GM19351 (cell line): ENCODE results near the gene USF2.

Experiments used
- ATAC-seq: cut with Tn5 transposase; IDR thresholded peaks from one replicate; pipeline ENCODE4 v1.9.1; 2021; ENCODE audit warnings: mild to moderate bottlenecking, moderate library complexity; ENCODE audit not compliant: unreplicated experiment

USF2 gene

GRCh38 chr19:35241417-35241816 lies 27.3 kb upstream of the USF2 start:
- no peak for ATAC-seq

GRCh38 chr19:35246466-35247092 lies 22.2 kb upstream of the USF2 start:
- ATAC-seq = no peak

DNA sequence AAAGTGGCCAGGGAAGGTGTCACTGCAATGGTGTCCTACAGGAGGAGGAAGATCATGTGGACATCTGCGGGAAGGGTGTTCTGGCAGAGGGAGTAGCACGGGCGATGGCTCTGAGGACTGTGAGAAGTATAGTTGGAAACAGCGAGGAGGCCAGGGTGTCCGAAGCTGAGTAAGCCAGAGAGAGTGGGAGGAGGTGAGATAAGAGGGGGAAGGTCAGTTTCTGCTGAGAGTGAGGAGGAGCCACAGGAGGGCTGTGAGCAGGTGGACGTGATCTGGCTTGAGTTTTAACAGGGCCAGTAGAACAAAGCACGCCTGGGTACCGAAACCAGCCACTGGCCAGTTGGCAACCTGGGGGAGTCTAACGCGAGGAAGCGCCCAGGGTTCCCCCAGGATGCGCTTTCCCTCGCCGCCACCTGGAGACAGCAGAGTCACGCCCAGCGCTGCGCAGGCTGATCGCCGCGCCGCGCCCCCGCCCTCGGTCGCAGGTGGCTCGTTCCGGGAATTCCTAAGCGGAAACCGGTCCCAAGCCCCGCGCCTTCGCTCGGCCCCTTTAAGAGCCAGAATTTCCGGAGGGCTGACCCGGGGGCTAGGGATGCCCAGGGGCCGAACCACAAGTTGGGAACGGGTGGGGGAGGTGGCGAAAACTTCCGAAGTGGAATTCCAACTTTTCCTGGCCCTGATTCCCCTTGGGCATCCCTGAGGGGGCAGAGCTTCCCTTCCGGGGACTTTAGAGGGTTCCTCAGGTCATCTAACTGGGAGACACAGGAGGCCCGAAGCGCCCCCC lies 21.0 kb upstream of the USF2 start:
- ATAC-seq = peak; percentile 42

- peak; percentile 82 for ATAC-seq
These were observed 20.2 kb upstream of the USF2 start, which contains the start of gene LSR for GRCh38 chr19:35248310-35249145. Gene LSR, plus strand, starts transcription at chr19:35249002. Its CDS starts 21 bp downstream, at chr19:35249023.

DNA sequence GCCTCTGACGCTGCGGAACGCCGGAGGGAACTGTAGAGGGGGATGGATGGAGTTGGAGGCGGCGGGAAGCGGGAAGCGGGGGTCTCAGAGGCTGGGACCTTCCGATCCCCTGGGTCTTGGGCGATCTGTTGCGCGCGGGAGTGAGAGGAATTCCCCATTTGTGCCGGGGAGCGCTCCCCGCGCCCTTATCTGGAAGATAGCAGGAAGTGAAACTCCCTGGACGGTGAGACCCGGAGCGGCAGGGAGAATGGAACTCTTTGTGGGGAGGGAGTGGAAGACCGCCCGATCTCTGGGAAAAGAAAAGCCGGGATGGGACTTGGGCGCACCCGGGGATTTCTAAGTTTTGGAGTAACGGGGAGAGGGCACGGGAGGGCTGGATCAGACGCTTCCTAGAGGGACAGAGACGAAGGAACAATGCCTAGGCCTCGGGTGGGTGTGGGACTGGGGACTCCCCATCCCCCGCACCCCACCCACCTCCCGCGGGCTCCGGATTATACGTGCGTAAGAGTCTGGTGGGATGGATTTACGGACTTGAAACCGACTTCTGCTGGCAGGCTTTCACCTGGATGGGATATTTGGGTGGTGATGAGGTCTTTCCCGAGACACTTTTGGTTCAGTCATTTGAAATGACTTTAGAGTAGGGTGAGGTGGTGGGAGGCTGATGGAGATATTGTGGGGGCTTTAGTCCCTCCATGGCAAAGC lies 19.5 kb upstream of the USF2 start:
- ATAC-seq = no peak

DNA sequence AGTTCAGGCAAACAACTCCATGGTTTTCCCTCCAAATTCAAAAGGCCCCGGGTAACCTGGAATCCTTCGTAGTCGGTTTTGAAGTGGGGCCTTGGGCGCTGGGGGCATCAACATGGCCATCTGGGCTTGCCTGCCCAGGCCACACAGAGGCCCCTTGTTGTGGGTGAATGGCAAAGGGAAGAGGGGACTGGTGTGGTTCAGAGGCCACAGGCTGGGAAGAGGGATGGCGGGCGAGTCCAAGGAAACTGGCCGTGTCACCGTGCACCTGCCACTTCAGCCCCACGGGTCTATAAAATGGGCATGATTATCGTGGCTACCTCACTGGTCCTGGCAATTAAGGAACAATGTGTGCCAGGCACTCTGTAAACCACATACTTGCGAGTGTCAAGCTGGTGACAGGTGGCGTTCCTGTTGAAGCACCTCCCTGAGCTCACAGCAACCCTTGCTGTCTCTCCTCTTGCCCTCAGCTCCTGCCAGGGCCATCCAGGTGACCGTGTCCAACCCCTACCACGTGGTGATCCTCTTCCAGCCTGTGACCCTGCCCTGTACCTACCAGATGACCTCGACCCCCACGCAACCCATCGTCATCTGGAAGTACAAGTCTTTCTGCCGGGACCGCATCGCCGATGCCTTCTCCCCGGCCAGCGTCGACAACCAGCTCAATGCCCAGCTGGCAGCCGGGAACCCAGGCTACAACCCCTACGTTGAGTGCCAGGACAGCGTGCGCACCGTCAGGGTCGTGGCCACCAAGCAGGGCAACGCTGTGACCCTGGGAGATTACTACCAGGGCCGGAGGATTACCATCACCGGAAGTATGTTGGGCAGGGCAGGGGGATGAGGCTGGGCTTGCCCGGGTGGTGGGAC lies 18.7 kb upstream of the USF2 start:
- ATAC-seq = no peak

DNA sequence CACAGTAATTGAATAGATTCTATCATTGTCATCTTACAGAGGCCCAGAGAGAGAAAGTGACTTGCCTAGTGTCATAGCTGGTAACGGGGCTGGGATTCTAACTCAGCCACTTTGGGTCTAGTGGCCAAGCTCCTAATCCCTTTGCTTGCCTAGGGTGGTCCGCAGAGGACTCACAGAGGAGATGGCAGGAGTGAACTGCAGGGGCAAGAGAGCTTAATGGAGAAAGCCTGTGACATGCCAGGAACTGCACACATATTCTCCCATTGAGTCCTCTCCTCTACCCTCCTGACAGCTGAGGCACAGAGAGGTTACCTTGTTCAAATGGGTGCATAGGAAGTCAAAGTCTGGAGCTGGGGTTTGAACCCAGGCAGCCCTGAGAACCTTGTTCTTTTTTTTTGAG lies 17.3 kb upstream of the USF2 start:
- ATAC-seq = no peak

GRCh38 chr19:35253316-35254286 lies 15.2 kb upstream of the USF2 start:
- ATAC-seq = no peak

- no peak for ATAC-seq
These were observed 14.1 kb upstream of the USF2 start for GRCh38 chr19:35254341-35255297.

DNA sequence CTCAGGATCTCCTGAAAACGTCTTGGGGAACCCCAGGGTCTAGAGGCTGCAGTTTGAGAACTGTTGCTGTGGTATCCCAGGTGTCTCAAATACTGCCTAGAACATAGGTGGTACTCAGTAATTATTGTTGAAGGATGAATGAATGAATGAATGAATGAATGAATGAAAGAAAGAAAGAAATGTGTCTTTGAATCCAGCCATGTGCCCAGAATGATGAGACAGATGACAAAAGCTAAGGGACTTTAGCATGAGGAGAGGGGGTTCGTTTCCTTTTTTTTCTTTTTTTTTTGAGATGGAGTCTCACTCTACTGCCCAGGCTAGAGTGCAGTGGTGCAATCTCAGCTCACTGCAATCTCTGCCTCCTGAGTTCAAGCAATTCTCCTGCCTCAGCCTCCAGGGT lies 12.2 kb upstream of the USF2 start:
- no peak for ATAC-seq

DNA sequence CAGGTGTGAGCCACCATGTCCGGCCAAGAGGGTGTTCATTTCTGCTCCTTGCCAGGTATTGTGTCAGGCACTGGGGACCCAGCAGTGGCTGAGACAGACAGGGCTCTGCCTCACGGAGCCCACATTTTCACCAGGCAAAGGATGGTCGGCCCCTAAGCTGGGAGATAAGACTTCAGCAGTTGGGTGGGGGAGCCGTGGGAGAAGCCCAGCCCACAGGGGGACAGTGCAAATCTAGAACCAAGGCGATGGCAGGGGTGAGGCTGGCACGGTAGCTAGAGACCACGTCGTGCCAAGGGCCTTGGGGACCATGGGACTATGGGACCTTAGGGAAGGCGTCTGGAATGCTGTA lies 11.7 kb upstream of the USF2 start:
- ATAC-seq = no peak

- no peak for ATAC-seq
These were observed 8.0 kb upstream of the USF2 start for GRCh38 chr19:35260694-35261304.

GRCh38 chr19:35261356-35262100 lies 7.2 kb upstream of the USF2 start:
- ATAC-seq = no peak

- ATAC-seq = no peak
These were observed 6.5 kb upstream of the USF2 start for GRCh38 chr19:35262101-35262761.

GRCh38 chr19:35264268-35265125 lies 4.3 kb upstream of the USF2 start:
- ATAC-seq = no peak
